HL-60 (cell line): ENCODE measurements around the gene IGLL5.
A peak's percentile ranks its signal among the peaks of the same experiment; 100 is the strongest.

Source experiments
- DNase-seq, 2 experiments: peaks; one replicate each; pipeline ENCODE4 v3.0.0-alpha.2; 2010 to 2020; ENCODE audit warnings: low read depth in 1 of 2, low spot score in 1 of 2
- H3K27ac ChIP-seq: fragments of 250-450 bp; sonication (Bioruptor Pico); replicated peaks from 2 replicates; pipeline ENCODE4 v1.5.1; 2020; ENCODE audit warnings: mild to moderate bottlenecking, moderate library complexity
- H3K27me3 ChIP-seq: fragments of 250-450 bp; sonication (Bioruptor Pico); 2 replicates; pipeline ENCODE4 v1.5.1; 2021; ENCODE audit warnings: mild to moderate bottlenecking, moderate library complexity; ENCODE audit not compliant: insufficient read depth, poor library complexity, severe bottlenecking
- H3K4me3 ChIP-seq: replicated peaks from 2 replicates; pipeline ENCODE4 v1.5.1; 2011; ENCODE audit warnings: mild to moderate bottlenecking, control low read depth, low read length; ENCODE audit not compliant: insufficient read depth
- CTCF ChIP-seq: IDR thresholded peaks from one replicate; pipeline ENCODE4 v1.5.1; 2011; ENCODE audit warnings: low read length, control low read depth, inconsistent platforms; ENCODE audit not compliant: insufficient read depth
- GABPA ChIP-seq: IDR thresholded peaks from 2 replicates; pipeline ENCODE4 v1.6.1; 2012; ENCODE audit warnings: low read depth
- POLR2AphosphoS5 ChIP-seq: IDR thresholded peaks from 2 replicates; pipeline ENCODE4 v1.6.1; 2012; ENCODE audit warnings: low read depth
- REST ChIP-seq: IDR thresholded peaks from 2 replicates; pipeline ENCODE4 v1.6.1; 2012; ENCODE audit warnings: low read depth; ENCODE audit not compliant: insufficient replicate concordance
- SPI1 ChIP-seq: IDR thresholded peaks from 2 replicates; pipeline ENCODE4 v1.6.1; 2012; ENCODE audit warnings: low read depth, mild to moderate bottlenecking, borderline replicate concordance
- long read RNA-seq: library from polyadenylated mRNA; unstranded; transcript quantifications from one replicate; pipeline ENCODE4 v2.0.0, GENCODE V29; 2020

IGLL5 gene
- long read RNA-seq, result 0 reads

- Histone ChIP-seq H3K27me3 (peaks cover 6% of the 10 kb centered on the region), H3K27ac (no peak within 1 kb of the TSS)
These were observed at the start of gene IGLL5 for GRCh38 chr22:22887621-22888503. Gene IGLL5 (plus strand): TSS chr22:22887816. CDS start chr22:22888054, 238 bp downstream.

GRCh38 chr22:22838148-22838786 is 49.3 kb upstream of the IGLL5 start:
- no peak overlapping the region for H3K4me3 ChIP-seq
- no peak for DNase-seq
- H3K27me3 ChIP-seq, result peaks cover 5% of the 10 kb centered on the region
- H3K27ac ChIP-seq, result no peak overlapping the region
- TF ChIP-seq SPI1, result peak; percentile 14; the same call in 1 of the 2 replicates
- TF ChIP-seq CTCF, result no peak

More at GRCh38 chr22:22887621-22888503, at the start of gene IGLL5:
- H3K4me3 ChIP-seq, result no peak within 1 kb of the TSS
- TF ChIP-seq REST (no peak), SPI1 (no peak), CTCF (no peak), POLR2AphosphoS5 (no peak), GABPA (no peak)
- no peak for DNase-seq

- H3K27ac ChIP-seq, result no peak overlapping the region
- no peak for DNase-seq
- H3K4me3 ChIP-seq, result no peak overlapping the region
- TF ChIP-seq REST (no peak), SPI1 (no peak), POLR2AphosphoS5 (no peak), GABPA (no peak), CTCF (no peak)
- peaks cover 10% of the 10 kb centered on the region for H3K27me3 ChIP-seq
These were observed 47.9 kb upstream of the IGLL5 start for GRCh38 chr22:22839570-22840314.
